GM18858 (cell line): ENCODE measurements around the gene AARS2.

Experiments
- ATAC-seq: cut with Tn5 transposase; IDR thresholded peaks from one replicate; pipeline ENCODE4 v1.9.1; 2021; ENCODE audit not compliant: unreplicated experiment

AARS2 gene

GRCh38 chr6:44277763-44278162 lies 35.4 kb downstream of the AARS2 start:
- no peak for ATAC-seq

- ATAC-seq, result no peak
Measured at GRCh38 chr6:44276667-44277640, 36.2 kb downstream of the AARS2 start.

GRCh38 chr6:44275749-44276648 lies 37.1 kb downstream of the AARS2 start:
- no peak for ATAC-seq

- no peak for ATAC-seq
Measured at GRCh38 chr6:44275271-44275748, 37.8 kb downstream of the AARS2 start.

GRCh38 chr6:44273617-44274016 lies 39.5 kb downstream of the AARS2 start:
- ATAC-seq, result no peak

GRCh38 chr6:44272999-44273566 lies 40.1 kb downstream of the AARS2 start:
- no peak for ATAC-seq

- ATAC-seq, result no peak
Measured at GRCh38 chr6:44272529-44272928, 40.6 kb downstream of the AARS2 start.

GRCh38 chr6:44271914-44272313 lies 41.2 kb downstream of the AARS2 start:
- ATAC-seq, result no peak

- ATAC-seq, result no peak
Measured at GRCh38 chr6:44271406-44271723, 41.8 kb downstream of the AARS2 start.

GRCh38 chr6:44270526-44271405 lies 42.4 kb downstream of the AARS2 start:
- no peak for ATAC-seq

- no peak for ATAC-seq
Measured at GRCh38 chr6:44269921-44270525, 43.1 kb downstream of the AARS2 start, which contains the start of gene TMEM151B. TSS of gene TMEM151B (plus strand) at chr6:44270450. CDS start at chr6:44270743, 293 bp downstream.

- ATAC-seq, result no peak
Measured at GRCh38 chr6:44269178-44269920, 43.8 kb downstream of the AARS2 start.

- ATAC-seq, result no peak
Measured at GRCh38 chr6:44268095-44268628, 45.0 kb downstream of the AARS2 start.

- no peak for ATAC-seq
Measured at GRCh38 chr6:44267252-44267651, 45.9 kb downstream of the AARS2 start.

GRCh38 chr6:44266347-44266746 lies 46.8 kb downstream of the AARS2 start:
- peak; percentile 31 for ATAC-seq

GRCh38 chr6:44265722-44266233 lies 47.4 kb downstream of the AARS2 start:
- ATAC-seq, result no peak

GRCh38 chr6:44265007-44265721 lies 48.0 kb downstream of the AARS2 start, which contains the start of gene NFKBIE:
TSS of gene NFKBIE (minus strand) at chr6:44265551. CDS start at chr6:44265346, 205 bp downstream.
- ATAC-seq, result no peak
